Inflammatory macrophage treated with lipopolysaccharide for 1 hour (primary cell): ENCODE data around the gene ZNF532.
"Not testable (repeated sequence)": the region's sequence is repeated elsewhere in the genome, so short reads cannot be mapped to it uniquely, and the experiment has no call there.

Source experiments
- DNase-seq, 2 donors: peaks; one replicate each; pipeline ENCODE4 v3.0.0-alpha.2; 2020 to 2022

Gene ZNF532

DNA sequence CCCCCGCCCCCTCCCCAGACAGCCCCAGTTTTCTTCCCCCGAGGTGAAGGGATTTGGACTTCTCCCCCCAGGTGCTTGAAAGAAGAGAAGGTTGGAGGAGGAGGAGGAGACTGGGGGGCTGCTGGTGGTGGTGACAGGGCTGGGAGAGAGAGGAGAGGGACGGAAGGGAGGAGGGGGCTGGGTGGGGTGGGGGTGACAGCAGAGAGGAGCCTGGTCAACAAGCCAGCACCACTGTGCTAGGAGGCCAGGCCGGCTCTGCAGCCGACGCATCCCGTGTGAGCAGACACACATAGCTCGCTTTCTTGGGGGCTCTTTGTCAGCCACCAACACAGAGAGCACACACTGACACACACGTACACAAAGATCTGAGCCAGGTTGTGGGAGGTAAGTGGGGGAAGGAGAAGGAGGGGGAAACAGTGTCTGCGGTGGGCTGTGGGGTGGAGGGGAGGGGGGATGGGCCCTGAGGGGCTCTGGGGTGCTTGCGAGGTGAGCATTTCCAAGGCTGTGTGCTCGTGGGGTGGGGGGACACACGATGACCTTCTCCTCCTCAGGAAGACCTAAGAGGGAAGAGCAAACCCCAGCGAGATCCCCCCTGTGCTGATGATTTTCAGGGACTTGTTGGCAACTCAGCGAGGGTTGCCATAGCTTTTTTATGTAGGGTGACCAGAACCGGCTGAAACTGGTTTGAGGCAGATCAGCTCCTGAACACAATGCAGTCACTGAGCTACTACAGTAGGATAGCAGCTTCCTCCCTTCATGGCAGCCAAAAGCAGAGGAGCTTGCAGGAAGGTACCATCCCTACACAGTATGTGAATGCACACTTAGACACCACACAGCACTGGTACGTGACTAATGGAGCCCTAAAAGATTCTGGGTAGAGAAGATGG is at the start of gene ZNF532:
Gene ZNF532, plus strand, starts transcription at position 732 of the 887 bp plus-strand sequence. CDS start 53,411 bp downstream, outside the sequence.
- DNase-seq: no peak

DNA sequence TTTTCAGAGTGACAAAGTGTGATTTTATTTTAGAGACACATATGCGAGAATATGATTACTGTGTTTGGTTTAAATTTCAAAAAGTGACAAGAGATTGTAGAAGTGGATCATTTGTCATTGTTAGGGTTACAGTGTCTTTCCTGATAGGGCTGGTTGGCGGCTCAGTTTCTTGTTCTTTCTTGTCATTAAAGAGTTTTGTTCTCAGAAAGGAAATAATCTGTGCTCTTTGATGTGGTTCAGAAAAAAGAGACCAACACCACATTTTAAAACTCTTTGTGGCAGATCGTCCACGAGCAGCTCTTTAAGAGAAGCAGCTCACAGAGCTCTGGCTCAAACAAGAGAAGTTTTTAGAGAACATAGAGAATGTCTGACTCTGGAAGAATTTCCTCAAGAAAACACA is 45.6 kb upstream of the ZNF532 start:
- no peak for DNase-seq

- no peak for DNase-seq
Measured at GRCh38 chr18:58820251-58820650, 44.4 kb upstream of the ZNF532 start.

GRCh38 chr18:58822944-58823343 is 41.7 kb upstream of the ZNF532 start:
- DNase-seq: no peak

GRCh38 chr18:58823412-58823811 is 41.3 kb upstream of the ZNF532 start:
- DNase-seq: no peak

DNA sequence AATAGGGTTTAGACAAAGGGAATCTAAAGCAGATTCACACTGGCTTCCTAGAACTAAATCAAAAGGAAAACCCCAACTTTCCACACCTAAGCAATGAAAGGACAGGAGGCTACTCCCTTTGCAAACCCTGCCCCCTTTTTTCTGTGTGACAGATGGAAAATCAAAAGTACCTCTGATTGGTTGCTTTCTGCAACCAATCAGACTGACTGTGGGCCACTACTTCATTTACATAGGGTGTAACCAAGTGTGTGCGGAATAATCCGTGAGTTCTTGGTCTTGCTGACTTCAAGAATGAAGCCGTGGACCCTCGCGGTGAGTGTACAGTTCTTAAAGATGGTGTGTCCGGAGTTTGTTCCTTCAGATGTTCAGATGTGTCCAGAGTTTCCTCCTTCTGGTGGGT is 37.8 kb upstream of the ZNF532 start:
- DNase-seq: not testable (repeated sequence)

- no peak for DNase-seq
Measured at GRCh38 chr18:58827428-58827827, 37.2 kb upstream of the ZNF532 start.

GRCh38 chr18:58827886-58828285 is 36.8 kb upstream of the ZNF532 start:
- no peak for DNase-seq

GRCh38 chr18:58828399-58829121 is 36.1 kb upstream of the ZNF532 start:
- no peak for DNase-seq

DNA sequence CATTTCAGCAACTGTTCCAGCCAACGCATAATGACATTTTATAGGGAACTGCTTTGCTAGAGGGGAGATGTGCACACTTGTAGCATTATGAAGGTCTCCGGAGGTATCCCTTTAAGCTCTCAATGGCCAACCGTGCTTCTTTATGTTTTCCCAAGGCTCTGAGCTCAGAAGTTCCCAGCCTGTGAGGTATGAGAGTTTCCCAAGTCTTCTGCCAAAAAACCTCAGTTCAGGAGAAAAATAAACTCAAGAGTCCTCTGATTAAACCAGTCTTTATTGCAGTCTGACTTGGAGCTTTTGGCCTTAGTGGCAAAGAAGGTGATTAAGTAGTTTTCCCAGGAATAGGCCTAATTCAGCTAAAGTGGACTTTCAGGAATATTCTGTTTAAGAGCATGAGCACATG is 35.4 kb upstream of the ZNF532 start:
- no peak for DNase-seq

- DNase-seq: peak; percentile 9 to 77
Measured at GRCh38 chr18:58829886-58830285, 34.8 kb upstream of the ZNF532 start.

DNA sequence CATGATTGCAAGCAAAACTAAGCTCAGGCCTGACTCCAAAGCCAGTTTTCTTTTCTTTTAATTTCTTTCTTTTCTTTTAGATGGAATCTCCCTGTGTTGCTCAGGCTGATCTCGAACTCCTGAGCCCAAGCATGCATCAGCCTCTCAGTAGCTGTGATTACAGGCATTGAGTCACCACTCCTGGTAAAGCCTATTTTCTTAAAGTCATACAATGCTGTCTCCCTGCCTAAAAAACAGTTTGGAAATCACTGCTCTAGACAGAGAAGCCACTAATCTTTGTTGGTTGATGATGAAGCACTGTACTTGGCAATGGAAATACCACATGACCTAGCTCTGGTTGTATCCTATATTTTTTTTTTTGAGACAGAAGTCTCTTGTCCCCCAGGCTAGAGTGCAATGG is 33.1 kb upstream of the ZNF532 start:
- DNase-seq: peak in 1 of 2 donors; percentile 68

GRCh38 chr18:58838165-58838860 is 26.4 kb upstream of the ZNF532 start:
- DNase-seq: no peak

DNA sequence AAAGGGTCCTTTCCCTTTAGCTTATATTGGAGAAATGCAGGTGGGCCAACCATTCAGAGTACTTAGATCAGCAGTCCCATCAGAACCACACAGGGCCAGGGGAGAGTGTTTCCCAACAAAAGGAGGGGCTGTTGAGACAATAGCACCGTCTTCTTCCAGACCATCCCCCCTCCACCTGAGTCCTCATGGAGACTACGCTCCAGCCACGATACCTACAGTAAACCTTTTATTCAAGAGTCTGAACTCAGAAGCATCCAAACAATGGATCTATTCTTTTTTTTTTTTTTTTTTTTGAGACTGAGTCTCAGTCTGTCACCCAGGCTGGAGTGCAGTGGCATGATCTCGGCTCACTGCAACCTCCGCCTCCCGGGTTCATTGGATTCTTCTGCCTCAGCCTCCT is 25.7 kb upstream of the ZNF532 start:
- no peak for DNase-seq

DNA sequence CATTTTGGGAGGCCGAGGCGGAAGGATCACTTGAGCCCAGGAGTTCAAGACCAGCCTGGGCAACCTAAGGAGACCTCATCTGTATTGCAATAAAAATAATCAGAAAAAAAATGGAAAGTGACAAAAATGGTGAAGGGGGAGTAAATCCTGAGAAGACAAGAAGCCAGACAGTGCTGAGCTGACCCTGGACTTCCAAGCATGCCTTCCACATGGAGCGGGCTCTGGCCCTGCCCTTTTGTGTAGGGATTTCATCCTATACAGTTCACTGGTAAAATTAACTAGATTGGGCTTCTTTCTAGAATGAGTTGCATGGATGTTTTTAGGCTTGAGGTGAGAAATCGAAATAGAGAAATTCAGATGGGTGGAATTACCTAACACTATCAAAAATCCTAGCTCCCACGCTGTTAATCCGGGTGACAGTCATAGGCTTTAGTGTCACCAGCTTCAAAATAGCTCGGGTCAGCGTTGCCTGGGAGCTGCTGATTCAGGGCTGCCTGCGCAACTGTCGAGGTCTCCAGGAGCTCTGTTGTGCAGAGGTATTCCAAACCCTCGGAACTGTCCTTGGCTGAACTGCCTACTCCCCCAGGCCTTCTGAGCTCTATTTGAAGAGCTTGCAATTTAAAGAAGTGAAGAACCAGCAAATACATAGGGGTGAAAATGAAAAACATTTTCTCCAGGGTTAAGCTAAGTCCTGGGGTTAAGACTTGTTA is 21.5 kb upstream of the ZNF532 start:
- DNase-seq: no peak

GRCh38 chr18:58843688-58844035 is 21.0 kb upstream of the ZNF532 start:
- DNase-seq: no peak

DNA sequence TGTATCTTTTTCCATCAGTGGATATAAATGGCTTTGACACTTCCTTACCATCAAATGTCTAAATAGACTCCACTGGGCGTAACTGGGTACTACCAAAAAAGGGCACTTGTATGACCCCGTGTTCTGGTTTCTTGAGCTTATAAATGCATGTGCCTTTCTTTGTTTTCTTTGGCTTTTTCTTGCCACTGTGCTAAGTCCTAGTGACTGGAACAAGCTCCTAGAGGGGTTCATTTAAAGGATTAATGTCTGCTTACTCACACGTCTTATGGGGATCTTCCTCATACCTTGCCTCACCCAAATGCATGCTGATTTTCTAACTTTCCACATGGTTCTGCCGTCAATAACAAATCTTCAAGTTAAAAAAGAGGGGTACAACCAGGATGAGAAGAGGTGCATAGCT is 19.8 kb upstream of the ZNF532 start:
- DNase-seq: no peak

- DNase-seq: no peak
Measured at GRCh38 chr18:58845928-58846724, 18.6 kb upstream of the ZNF532 start.

DNA sequence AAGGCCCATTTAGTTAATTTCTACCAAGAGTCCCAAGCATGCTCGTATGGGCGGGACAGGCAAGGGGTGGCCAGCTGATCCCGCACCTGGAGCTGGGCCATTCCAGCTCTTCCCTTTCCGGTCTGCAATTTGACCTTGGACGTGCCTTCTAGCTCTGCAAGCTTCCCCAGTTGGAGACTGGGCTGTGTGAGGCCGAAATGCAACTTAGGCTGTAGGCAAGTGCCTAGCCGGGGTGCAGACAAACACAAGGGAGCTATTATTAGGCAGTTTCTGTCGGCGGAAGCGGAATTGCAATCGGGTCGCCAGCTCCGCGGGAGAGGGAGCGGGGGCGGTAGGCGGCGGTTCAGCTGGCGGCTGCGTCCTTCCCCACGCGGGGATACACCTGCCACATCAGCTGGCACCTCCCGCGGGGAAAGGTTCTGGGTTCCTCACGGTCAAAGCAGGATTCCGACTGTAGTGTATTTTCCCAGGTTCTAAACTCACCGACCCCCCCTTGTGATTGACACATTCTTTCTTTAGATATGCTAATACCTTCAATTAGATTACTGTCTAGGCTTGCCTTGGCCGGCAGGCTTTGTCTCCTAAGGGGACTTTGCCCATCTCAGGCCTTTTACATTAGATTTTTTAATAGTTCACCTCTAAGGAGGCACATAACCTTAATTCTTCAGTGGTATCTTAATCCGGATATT is 17.1 kb upstream of the ZNF532 start:
- peak in 1 of 2 donors; percentile 38 for DNase-seq

DNA sequence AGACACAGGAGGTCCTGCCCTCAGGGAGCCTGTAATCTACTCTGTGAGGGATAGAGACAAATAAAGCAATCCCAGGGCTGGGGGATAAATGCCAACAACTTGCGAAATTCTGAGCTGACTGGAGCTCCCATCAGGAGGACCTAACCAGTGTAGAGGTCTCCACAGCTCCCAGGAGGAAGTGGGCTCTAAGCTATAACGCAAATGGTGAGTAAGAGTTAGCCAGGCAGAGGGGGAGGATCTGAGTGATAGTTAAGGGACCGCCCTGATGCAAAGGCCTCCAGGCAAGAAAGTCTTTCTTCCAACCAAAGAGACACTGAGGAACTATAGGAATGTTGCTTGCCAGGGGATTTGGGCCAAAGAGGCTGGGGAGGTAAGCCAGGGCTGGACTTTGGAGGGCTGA is 16.0 kb upstream of the ZNF532 start:
- no peak for DNase-seq

DNA sequence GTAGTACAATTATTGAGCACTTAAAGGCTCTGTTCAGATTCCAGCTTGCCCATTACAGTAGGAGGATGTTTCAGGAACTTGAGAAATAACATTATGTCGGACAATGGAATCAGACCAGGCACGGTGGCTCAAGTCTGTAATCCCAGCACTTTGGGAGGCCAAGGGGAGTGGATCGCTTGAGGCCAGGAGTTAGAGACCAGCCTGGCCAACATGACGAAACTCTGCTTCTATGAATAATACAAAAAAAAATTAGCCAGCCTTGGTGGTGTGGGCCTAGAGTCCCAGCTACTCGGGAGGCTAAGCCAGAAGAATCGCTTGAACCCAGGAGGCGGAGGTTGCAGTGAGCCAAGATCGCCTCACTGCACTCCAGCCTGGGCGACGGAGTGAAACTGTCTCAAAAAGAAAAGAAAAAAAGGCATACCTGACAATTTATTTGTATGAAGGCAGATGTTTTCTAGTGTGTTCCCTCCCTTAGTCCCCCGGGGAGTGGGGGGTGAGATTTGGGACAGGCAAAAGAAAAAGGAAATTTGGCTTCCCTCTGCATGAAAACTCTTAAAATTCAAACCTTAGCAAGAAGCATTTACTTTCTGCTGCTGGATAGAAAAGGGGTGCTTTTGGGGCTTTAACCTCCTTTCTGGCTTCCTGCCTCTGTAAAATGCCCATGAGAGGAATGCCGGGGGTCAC is 13.7 kb upstream of the ZNF532 start:
- DNase-seq: no peak
